ENCODE results near the gene DUOX1.

Gene DUOX1

GRCh38 chr15:45126535-45127158 lies 3.1 kb upstream of the DUOX1 start:
- peak; percentile 86 for TF ChIP-seq CTCF (conservative IDR thresholded peaks at IDR 0.05)
- H3K27ac ChIP-seq, result no peak overlapping the region

GRCh38 chr15:45128971-45129639 lies 689 bp upstream of the DUOX1 start:
- no peak overlapping the region for H3K27ac ChIP-seq

GRCh38 chr15:45130291-45131000 lies 652 bp downstream of the DUOX1 start:
- TF ChIP-seq CTCF (conservative IDR thresholded peaks at IDR 0.05), result no peak

More at GRCh38 chr15:45128971-45129639, 689 bp upstream of the DUOX1 start:
- TF ChIP-seq CTCF (conservative IDR thresholded peaks at IDR 0.05), result no peak

GRCh38 chr15:45131510-45131909 lies 1.7 kb downstream of the DUOX1 start:
- no peak overlapping the region for H3K27ac ChIP-seq
- TF ChIP-seq CTCF (conservative IDR thresholded peaks at IDR 0.05), result no peak

More at GRCh38 chr15:45130291-45131000, 652 bp downstream of the DUOX1 start:
- no peak overlapping the region for H3K27ac ChIP-seq

GRCh38 chr15:45132844-45133560 lies 3.2 kb downstream of the DUOX1 start:
- TF ChIP-seq CTCF (conservative IDR thresholded peaks at IDR 0.05), result no peak
- H3K27ac ChIP-seq, result no peak overlapping the region

DNA sequence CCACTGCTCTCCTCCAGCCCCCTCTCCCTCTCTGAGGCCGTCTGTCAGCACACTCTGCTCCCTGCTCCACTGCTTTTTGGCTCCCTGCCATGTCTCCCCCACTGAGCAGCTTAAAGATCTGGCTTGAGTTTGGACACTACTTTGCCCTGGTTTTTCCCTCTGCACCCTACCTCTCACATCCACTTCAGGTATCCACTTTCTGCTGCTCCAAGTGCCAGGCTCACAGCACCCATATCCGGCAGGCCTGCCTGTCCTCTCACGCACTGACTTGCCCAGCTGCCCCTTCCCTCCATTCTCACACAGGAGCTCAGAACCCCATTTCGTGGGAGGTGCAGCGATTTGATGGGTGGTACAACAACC lies 3.7 kb downstream of the DUOX1 start:
- no peak for TF ChIP-seq CTCF (conservative IDR thresholded peaks at IDR 0.05)
- H3K27ac ChIP-seq, result no peak overlapping the region

- TF ChIP-seq CTCF (conservative IDR thresholded peaks at IDR 0.05), result no peak
- no peak overlapping the region for H3K27ac ChIP-seq
Observed at GRCh38 chr15:45134046-45134445, 4.3 kb downstream of the DUOX1 start.

All from VCaP (cell line).